ENCODE data around the gene CHAT.

CHAT gene

DNA sequence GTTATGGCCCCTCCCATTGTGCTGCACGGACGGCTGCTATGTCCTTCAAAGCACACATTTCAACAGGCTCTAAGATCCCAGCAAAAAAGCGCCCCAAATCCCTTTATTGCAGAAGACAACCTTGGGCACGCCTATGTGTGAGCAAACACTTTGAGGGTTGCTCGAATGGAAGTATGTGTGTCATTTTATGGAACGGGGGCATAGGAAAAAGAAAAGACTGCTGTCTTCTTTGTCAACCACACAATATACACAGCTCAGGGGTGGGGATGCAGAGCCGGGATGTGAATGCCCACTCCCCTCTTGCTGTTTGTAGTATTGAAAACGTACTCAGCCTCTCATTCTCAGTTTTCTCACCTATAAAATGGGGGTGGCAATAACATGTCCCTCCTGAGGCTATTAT, 97.6 kb downstream of the CHAT start:
- Histone ChIP-seq H3K9me3 (ENCODE audit: control insufficient read depth, low read length) (no peaks in the 10 kb centered on the region), H3K4me3 (ENCODE audit: low read depth, low read length) (no peak overlapping the region), H3K4me2 (ENCODE audit: low read length) (no peak overlapping the region), H3K4me1 (peaks cover 18% of the 10 kb centered on the region), H2AFZ (no peak overlapping the region), H3K27ac (no peak overlapping the region), H3K9ac (no peak overlapping the region), H3K79me2 (no peaks in the 10 kb centered on the region), H3K27me3 (ENCODE audit: control insufficient read depth, insufficient read depth, low read length) (no peaks in the 10 kb centered on the region), H3K36me3 (ENCODE audit: control insufficient read depth, insufficient read depth, low read length) (no peaks in the 10 kb centered on the region)
- TF ChIP-seq CTCF (IDR thresholded peaks at IDR 0.05) = no peak

DNA sequence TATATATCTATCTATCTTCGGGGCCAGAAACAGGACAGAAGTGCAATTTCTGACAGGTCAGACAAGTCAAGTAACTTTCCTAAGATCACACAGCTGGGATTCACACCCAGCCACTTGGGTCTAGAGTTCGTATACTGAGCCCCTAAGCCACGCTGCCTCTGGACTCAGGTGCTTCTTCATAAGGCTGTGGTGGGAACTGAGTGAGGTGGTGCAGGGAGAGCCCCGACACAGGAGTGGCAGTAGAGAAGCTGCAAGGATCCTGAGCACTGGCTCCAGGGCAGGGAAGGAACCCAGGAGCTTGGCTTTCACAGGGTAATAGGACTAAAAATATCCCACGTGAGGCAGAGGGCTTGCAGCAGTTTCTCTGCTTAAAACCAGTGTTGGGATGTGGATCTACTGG, 99.4 kb downstream of the CHAT start:
- Histone ChIP-seq H3K36me3 (ENCODE audit: control insufficient read depth, insufficient read depth, low read length) (no peaks in the 10 kb centered on the region), H3K27me3 (ENCODE audit: control insufficient read depth, insufficient read depth, low read length) (no peaks in the 10 kb centered on the region), H2AFZ (no peak overlapping the region), H3K4me3 (ENCODE audit: low read depth, low read length) (no peak overlapping the region), H3K9me3 (ENCODE audit: control insufficient read depth, low read length) (no peaks in the 10 kb centered on the region), H3K79me2 (no peaks in the 10 kb centered on the region), H3K27ac (no peak overlapping the region), H3K4me1 (peaks cover 18% of the 10 kb centered on the region), H3K4me2 (ENCODE audit: low read length) (no peak overlapping the region), H3K9ac (no peak overlapping the region)
- TF ChIP-seq CTCF (IDR thresholded peaks at IDR 0.05) = no peak

All from parathyroid adenoma (tissue), 2 donors.